Endodermal cell (in vitro differentiated cells): ENCODE data around the gene SEPTIN12. TPM values are rescaled to one million over a fixed set of nuclear protein-coding genes. Genes with fewer than 3 reads are reported as not detected.

ENCODE experiments used
- DNase-seq: peaks from one replicate; pipeline ENCODE4 v3.0.0-alpha.2; 2017
- H3K27ac ChIP-seq: 2 replicates; pipeline ENCODE4 v1.5.1; 2013; ENCODE audit warnings: mild to moderate bottlenecking, low read depth, low read length, moderate library complexity
- H3K27me3 ChIP-seq: 2 replicates; pipeline ENCODE4 v1.6.1; 2013; ENCODE audit warnings: mild to moderate bottlenecking, low read length, moderate library complexity; ENCODE audit not compliant: insufficient read depth, control insufficient read depth, poor library complexity, severe bottlenecking
- H3K36me3 ChIP-seq: 2 replicates; pipeline ENCODE4 v1.7.0; 2013; ENCODE audit warnings: mild to moderate bottlenecking, low read length, moderate library complexity; ENCODE audit not compliant: control insufficient read depth, insufficient read depth
- H3K4me1 ChIP-seq: one replicate; pipeline ENCODE4 v1.7.0; 2013; ENCODE audit warnings: low read length; ENCODE audit not compliant: control insufficient read depth, insufficient read depth
- H3K4me3 ChIP-seq: 2 replicates; pipeline ENCODE4 v1.5.1; 2013; ENCODE audit warnings: mild to moderate bottlenecking, low read length, moderate library complexity
- H3K9ac ChIP-seq: 2 replicates; pipeline ENCODE4 v1.6.1; 2013; ENCODE audit warnings: mild to moderate bottlenecking, low read length, moderate library complexity; ENCODE audit not compliant: poor library complexity, severe bottlenecking; ENCODE audit errors: extremely low read depth
- H3K9me3 ChIP-seq: 2 replicates; pipeline ENCODE4 v1.6.1; 2013; ENCODE audit warnings: mild to moderate bottlenecking, low read length, moderate library complexity; ENCODE audit not compliant: control insufficient read depth
- H3K27ac Mint-ChIP-seq: 2 replicates; pipeline ENCODE4 v1.8.0; 2020; ENCODE audit warnings: mixed read lengths
- H3K27me3 Mint-ChIP-seq: 2 replicates; pipeline ENCODE4 v1.8.0; 2021; ENCODE audit warnings: mild to moderate bottlenecking, mixed read lengths; ENCODE audit not compliant: insufficient read depth
- H3K36me3 Mint-ChIP-seq: 2 replicates; pipeline ENCODE4 v1.8.0; 2020; ENCODE audit warnings: low read depth, mixed read lengths
- H3K4me1 Mint-ChIP-seq: 2 replicates; pipeline ENCODE4 v1.8.0; 2020; ENCODE audit warnings: mixed read lengths
- H3K4me3 Mint-ChIP-seq: 2 replicates; pipeline ENCODE4 v1.8.0; 2020; ENCODE audit warnings: mild to moderate bottlenecking, moderate library complexity, mixed read lengths
- H3K9me3 Mint-ChIP-seq: 2 replicates; pipeline ENCODE4 v1.8.0; 2020; ENCODE audit warnings: mild to moderate bottlenecking, mixed read lengths
- CTCF ChIP-seq: fragments of 200-600 bp; sonication (generic); conservative IDR thresholded peaks from 2 replicates; pipeline ENCODE4 v1.5.0; 2021; ENCODE audit warnings: antibody characterized with exemption, mild to moderate bottlenecking
- WGBS, 2 experiments: methylation state at CpG; one replicate each; pipeline versions ENCODE4 v1.1.5 to v1.1.7; 2013; ENCODE audit warnings: missing lambda C conversion rate in 2 of 2, mixed read lengths in 1 of 2; ENCODE audit not compliant: insufficient coverage in 1 of 2, insufficient read length in 1 of 2; 5-methylcytosine and 5-hydroxymethylcytosine counted together
- total RNA-seq, 2 donors: library from RNA; stranded (reverse); fragmentation: NEBNext Ultra II Directional in 1 of 2; extraction: Animal tissue kit (Norgen Biotek cat#: 25700) in 1 of 2; gene quantifications; 2 replicates in 1 of 2; 3 replicates in 1 of 2; pipeline ENCODE4 v1.2.1, GENCODE V29; 2021

The SEPTIN12 gene
- total RNA-seq, 2 donors from 2014 or later, result 0.40 to 0.73 TPM

- Mint-ChIP-seq H3K36me3 (peaks cover 79% of the 10 kb centered on the region), H3K9me3 (peaks cover 11% of the 10 kb centered on the region), H3K27me3 (no peaks in the 10 kb centered on the region), H3K4me1 (no peaks in the 10 kb centered on the region), H3K27ac (no peak overlapping the region), H3K4me3 (no peak overlapping the region)
- H3K36me3 ChIP-seq, result peaks cover 68% of the 10 kb centered on the region
- 95 to 96% methylated on average over 11 to 23 of the region's 23 CpGs for WGBS, 2 experiments
- no peak overlapping the region for H3K9ac ChIP-seq
- no peaks in the 10 kb centered on the region for H3K4me1 ChIP-seq
- no peak for DNase-seq
- TF ChIP-seq CTCF, result peak; percentile 16
- no peaks in the 10 kb centered on the region for H3K27me3 ChIP-seq
- H3K4me3 ChIP-seq, result no peak overlapping the region
- no peak overlapping the region for H3K27ac ChIP-seq
- H3K9me3 ChIP-seq, result peaks cover 11% of the 10 kb centered on the region
These were observed 27.8 kb downstream of the SEPTIN12 start for GRCh38 chr16:4760221-4760910.

- H3K27me3 Mint-ChIP-seq, result no peaks in the 10 kb centered on the region
- DNase-seq, result no peak
- Histone ChIP-seq H3K36me3 (peaks cover 72% of the 10 kb centered on the region), H3K9ac (no peak overlapping the region), H3K4me3 (peak overlapping the region; percentile 36), H3K27ac (no peak overlapping the region), H3K4me1 (no peaks in the 10 kb centered on the region), H3K27me3 (no peaks in the 10 kb centered on the region), H3K9me3 (peaks cover 17% of the 10 kb centered on the region)
- 92 to 95% methylated on average over 6 of the region's 6 CpGs for WGBS, 2 experiments
- no peak for TF ChIP-seq CTCF
- H3K36me3 Mint-ChIP-seq, result peaks cover 71% of the 10 kb centered on the region
- no peak overlapping the region for H3K27ac Mint-ChIP-seq
- H3K4me3 Mint-ChIP-seq, result no peak overlapping the region
- H3K4me1 Mint-ChIP-seq, result no peaks in the 10 kb centered on the region
- H3K9me3 Mint-ChIP-seq, result peaks cover 17% of the 10 kb centered on the region
These were observed 32.5 kb downstream of the SEPTIN12 start for GRCh38 chr16:4755687-4756086.

GRCh38 chr16:4754865-4755264 is 33.3 kb downstream of the SEPTIN12 start:
- Mint-ChIP-seq H3K9me3 (peaks cover 17% of the 10 kb centered on the region), H3K36me3 (peaks cover 63% of the 10 kb centered on the region), H3K27ac (no peak overlapping the region), H3K4me1 (no peaks in the 10 kb centered on the region), H3K4me3 (no peak overlapping the region), H3K27me3 (no peaks in the 10 kb centered on the region)
- Histone ChIP-seq H3K4me1 (no peaks in the 10 kb centered on the region), H3K4me3 (no peak overlapping the region), H3K9me3 (peaks cover 17% of the 10 kb centered on the region), H3K9ac (no peak overlapping the region), H3K27ac (no peak overlapping the region), H3K27me3 (no peaks in the 10 kb centered on the region), H3K36me3 (peaks cover 65% of the 10 kb centered on the region)
- 89 to 100% methylated on average over 4 of the region's 4 CpGs for WGBS, 2 experiments
- TF ChIP-seq CTCF, result no peak
- no peak for DNase-seq
